Trophoblast cell (in vitro differentiated cells and primary cell): ENCODE results near the gene PRSS22.

Experiments used
- DNase-seq, 2 donors: peaks; one replicate each; pipeline ENCODE4 v3.0.0-alpha.2; 2016
- H2AFZ ChIP-seq: 2 replicates; pipeline ENCODE4 v1.6.1; 2013; ENCODE audit warnings: low read length, moderate library complexity, mild to moderate bottlenecking; ENCODE audit not compliant: insufficient read depth, poor library complexity
- H2AK5ac ChIP-seq: 2 replicates; pipeline ENCODE4 v1.6.1; 2013; ENCODE audit warnings: mild to moderate bottlenecking, low read length
- H2BK120ac ChIP-seq: 2 replicates; pipeline ENCODE4 v1.6.1; 2013; ENCODE audit warnings: low read length, mild to moderate bottlenecking, moderate library complexity; ENCODE audit not compliant: insufficient read depth, poor library complexity
- H2BK12ac ChIP-seq: 2 replicates; pipeline ENCODE4 v1.6.1; 2013; ENCODE audit warnings: mild to moderate bottlenecking, low read length, moderate library complexity
- H2BK5ac ChIP-seq: 2 replicates; pipeline ENCODE4 v1.6.1; 2013; ENCODE audit warnings: low read length, low read depth, moderate library complexity, mild to moderate bottlenecking; ENCODE audit not compliant: poor library complexity
- H3K14ac ChIP-seq: 2 replicates; pipeline ENCODE4 v1.6.1; 2013; ENCODE audit warnings: mild to moderate bottlenecking, low read length
- H3K18ac ChIP-seq: 2 replicates; pipeline ENCODE4 v1.6.1; 2013; ENCODE audit warnings: mild to moderate bottlenecking, low read length
- H3K23ac ChIP-seq: 2 replicates; pipeline ENCODE4 v1.6.1; 2013; ENCODE audit warnings: low read length
- H3K27ac ChIP-seq: 2 replicates; pipeline ENCODE4 v1.5.1; 2013; ENCODE audit warnings: low read depth, mild to moderate bottlenecking, inconsistent platforms, low read length, moderate library complexity
- H3K27me3 ChIP-seq: 2 replicates; pipeline ENCODE4 v1.6.1; 2013; ENCODE audit warnings: inconsistent platforms, mild to moderate bottlenecking, low read length, moderate library complexity; ENCODE audit not compliant: insufficient read depth
- H3K36me3 ChIP-seq, 2 experiments: 1 replicate in 1 of 2; 2 replicates in 1 of 2; pipeline ENCODE4 v1.6.1; 2013; ENCODE audit warnings: low read length in 2 of 2, mild to moderate bottlenecking in 2 of 2, moderate library complexity in 1 of 2; ENCODE audit not compliant: insufficient read depth in 2 of 2, control insufficient read depth in 1 of 2
- H3K4ac ChIP-seq: 2 replicates; pipeline ENCODE4 v1.6.1; 2013; ENCODE audit warnings: low read depth, mild to moderate bottlenecking, low read length, moderate library complexity
- H3K4me1 ChIP-seq, 2 experiments: 1 replicate in 1 of 2; 2 replicates in 1 of 2; pipeline ENCODE4 v1.6.1; 2013; ENCODE audit warnings: low read length in 2 of 2, mild to moderate bottlenecking in 2 of 2, moderate library complexity in 1 of 2; ENCODE audit not compliant: insufficient read depth in 2 of 2, control insufficient read depth in 1 of 2
- H3K4me2 ChIP-seq: 2 replicates; pipeline ENCODE4 v1.6.1; 2013; ENCODE audit warnings: inconsistent platforms, mild to moderate bottlenecking, low read length, moderate library complexity
- H3K4me3 ChIP-seq: 2 replicates; pipeline ENCODE4 v1.5.1; 2013; ENCODE audit warnings: mild to moderate bottlenecking, low read depth, low read length, inconsistent platforms
- H3K79me1 ChIP-seq: one replicate; pipeline ENCODE4 v1.6.1; 2013; ENCODE audit warnings: low read length
- H3K79me2 ChIP-seq: 2 replicates; pipeline ENCODE4 v1.6.1; 2013; ENCODE audit warnings: low read length, mild to moderate bottlenecking; ENCODE audit not compliant: control insufficient read depth, insufficient read depth, poor library complexity
- H3K9ac ChIP-seq: 2 replicates; pipeline ENCODE4 v1.6.1; 2013; ENCODE audit warnings: mild to moderate bottlenecking, low read length
- H3K9me3 ChIP-seq: 2 replicates; pipeline ENCODE4 v1.6.1; 2013; ENCODE audit warnings: low read depth, mild to moderate bottlenecking, control low read depth, inconsistent platforms, low read length; ENCODE audit not compliant: insufficient read depth
- H4K12ac ChIP-seq: 2 replicates; pipeline ENCODE4 v1.6.1; 2013; ENCODE audit warnings: low read depth, mild to moderate bottlenecking, low read length, moderate library complexity
- H4K8ac ChIP-seq: 2 replicates; pipeline ENCODE4 v1.6.1; 2013; ENCODE audit warnings: low read depth, mild to moderate bottlenecking, low read length, moderate library complexity
- H4K91ac ChIP-seq: one replicate; pipeline ENCODE4 v1.6.1; 2013; ENCODE audit warnings: low read depth, mild to moderate bottlenecking, low read length, moderate library complexity
- WGBS: extraction: QIAGEN DNeasy Blood & Tissue Kit; methylation state at CpG from one replicate; pipeline ENCODE4 v1.1.7; 2013; ENCODE audit warnings: missing lambda C conversion rate; ENCODE audit not compliant: insufficient read length, insufficient coverage; ENCODE audit errors: extremely low coverage; 5-methylcytosine and 5-hydroxymethylcytosine counted together

Gene PRSS22

DNA sequence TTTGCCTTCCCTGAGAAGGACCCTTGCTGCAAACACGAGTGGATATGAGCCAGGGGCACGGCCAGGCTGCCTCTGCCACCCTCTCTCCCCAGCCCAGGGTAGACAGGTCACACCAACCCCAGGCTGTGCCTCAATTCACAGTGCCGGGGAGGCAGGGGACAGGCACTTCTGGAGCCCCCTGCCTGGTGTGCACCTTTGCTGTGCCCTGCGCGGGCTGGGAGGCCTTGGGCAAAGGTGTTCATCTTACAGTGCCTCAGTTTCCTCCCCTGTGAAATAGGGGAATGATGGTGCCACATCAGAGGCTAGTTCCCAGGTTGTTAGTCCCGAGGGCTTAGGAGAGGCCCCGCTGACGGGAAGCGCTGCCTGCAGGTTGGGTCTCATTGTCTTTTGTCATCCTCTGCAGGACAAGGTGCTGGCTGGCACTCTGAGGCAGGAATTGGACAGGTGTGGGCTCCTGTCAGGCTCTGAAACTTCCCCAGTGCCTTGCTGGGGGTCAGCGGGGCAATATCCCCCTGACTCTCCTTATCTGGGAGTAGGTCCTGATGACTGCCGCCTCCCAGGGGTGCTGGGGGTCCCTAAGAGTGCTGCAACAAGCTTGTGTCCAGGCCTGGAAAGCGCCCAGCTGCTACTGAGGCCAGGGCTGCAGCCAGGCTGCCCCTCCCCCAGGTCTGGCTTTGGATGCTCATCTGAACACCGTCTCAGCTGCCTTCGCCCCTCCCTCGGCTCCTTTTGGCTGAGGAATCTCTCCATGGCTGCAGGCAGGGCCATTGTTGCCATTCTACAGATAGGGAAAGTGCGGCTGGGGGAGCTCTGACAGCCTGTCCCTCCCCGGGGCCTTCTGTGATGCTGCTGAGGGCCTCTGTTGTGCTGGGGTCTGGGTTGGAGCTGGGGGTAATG is 37.8 kb downstream of the PRSS22 start:
- no peaks in the 10 kb centered on the region for H3K79me1 ChIP-seq
- no peak overlapping the region for H3K4me3 ChIP-seq
- no peak overlapping the region for H4K8ac ChIP-seq
- H3K36me3 ChIP-seq: no peaks in the 10 kb centered on the region
- no peak overlapping the region for H3K14ac ChIP-seq
- no peak overlapping the region for H3K18ac ChIP-seq
- no peak overlapping the region for H3K4ac ChIP-seq
- H2AFZ ChIP-seq: no peak overlapping the region
- peaks cover 2% of the 10 kb centered on the region for H3K9me3 ChIP-seq
- DNase-seq: no peak
- H3K4me2 ChIP-seq: no peak overlapping the region
- no peak overlapping the region for H2BK120ac ChIP-seq
- H3K79me2 ChIP-seq: no peaks in the 10 kb centered on the region
- H2BK5ac ChIP-seq: no peak overlapping the region
- H2BK12ac ChIP-seq: no peak overlapping the region
- H4K91ac ChIP-seq: no peak overlapping the region
- H3K27me3 ChIP-seq: no peaks in the 10 kb centered on the region
- H4K12ac ChIP-seq: no peak overlapping the region
- no peak overlapping the region for H3K23ac ChIP-seq
- H2AK5ac ChIP-seq: no peak overlapping the region
- no peak overlapping the region for H3K27ac ChIP-seq
- peaks cover 4 to 7% of the 10 kb centered on the region in 2 experiments for H3K4me1 ChIP-seq
- no peak overlapping the region for H3K9ac ChIP-seq
- no CpG with 5 or more reads among the region's 17 CpGs for WGBS

DNA sequence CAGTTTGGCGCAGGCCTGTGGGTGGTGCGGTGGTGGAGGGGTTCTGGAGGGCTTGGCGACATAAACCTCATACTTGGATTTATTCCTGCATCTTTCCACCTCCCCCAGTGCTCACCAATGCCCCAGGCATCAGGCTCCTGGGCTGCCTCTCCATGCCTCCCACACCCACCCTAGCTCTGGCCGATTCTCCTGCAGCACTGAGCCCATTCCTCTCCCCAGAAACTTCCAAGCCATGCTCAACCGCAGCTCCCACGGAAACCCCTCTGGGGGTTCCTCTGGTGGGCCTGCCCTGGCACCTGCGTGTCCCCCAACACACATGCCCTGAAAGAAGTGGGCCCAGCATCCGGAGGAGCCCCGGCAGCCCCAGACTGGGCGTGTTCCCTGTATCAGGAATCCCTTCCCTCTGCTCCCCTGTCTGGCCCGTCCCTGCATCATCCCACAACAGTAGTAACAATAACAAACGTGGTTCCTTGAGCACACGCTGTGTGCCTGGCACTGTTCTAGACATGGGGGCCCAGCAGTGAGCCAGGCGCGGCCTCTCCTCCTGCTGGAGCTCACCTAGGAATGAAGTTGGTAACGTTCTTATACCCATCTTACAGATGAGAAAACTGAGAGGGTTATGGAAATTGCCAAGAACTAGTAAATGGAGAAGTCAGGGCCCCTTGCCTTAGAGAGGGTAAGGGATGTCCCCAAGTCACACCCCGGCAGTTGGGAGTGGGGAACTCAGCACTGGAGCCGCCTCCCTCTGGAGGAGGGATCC is 38.6 kb downstream of the PRSS22 start:
- no peaks in the 10 kb centered on the region for H3K79me2 ChIP-seq
- no peak overlapping the region for H3K27ac ChIP-seq
- H2BK120ac ChIP-seq: no peak overlapping the region
- no peak overlapping the region for H3K4me2 ChIP-seq
- no peak overlapping the region for H2BK12ac ChIP-seq
- no peak overlapping the region for H2AK5ac ChIP-seq
- H3K27me3 ChIP-seq: no peaks in the 10 kb centered on the region
- H3K36me3 ChIP-seq: no peaks in the 10 kb centered on the region
- H3K9me3 ChIP-seq: peaks cover 2% of the 10 kb centered on the region
- H3K14ac ChIP-seq: no peak overlapping the region
- no peak overlapping the region for H2AFZ ChIP-seq
- no peak overlapping the region for H3K18ac ChIP-seq
- peaks cover 4 to 7% of the 10 kb centered on the region in 2 experiments for H3K4me1 ChIP-seq
- no peak overlapping the region for H3K23ac ChIP-seq
- no CpG with 5 or more reads among the region's 18 CpGs for WGBS
- H3K9ac ChIP-seq: no peak overlapping the region
- DNase-seq: no peak
- H3K4ac ChIP-seq: no peak overlapping the region
- H4K91ac ChIP-seq: no peak overlapping the region
- no peak overlapping the region for H4K8ac ChIP-seq
- no peaks in the 10 kb centered on the region for H3K79me1 ChIP-seq
- no peak overlapping the region for H3K4me3 ChIP-seq
- H4K12ac ChIP-seq: no peak overlapping the region
- H2BK5ac ChIP-seq: no peak overlapping the region

DNA sequence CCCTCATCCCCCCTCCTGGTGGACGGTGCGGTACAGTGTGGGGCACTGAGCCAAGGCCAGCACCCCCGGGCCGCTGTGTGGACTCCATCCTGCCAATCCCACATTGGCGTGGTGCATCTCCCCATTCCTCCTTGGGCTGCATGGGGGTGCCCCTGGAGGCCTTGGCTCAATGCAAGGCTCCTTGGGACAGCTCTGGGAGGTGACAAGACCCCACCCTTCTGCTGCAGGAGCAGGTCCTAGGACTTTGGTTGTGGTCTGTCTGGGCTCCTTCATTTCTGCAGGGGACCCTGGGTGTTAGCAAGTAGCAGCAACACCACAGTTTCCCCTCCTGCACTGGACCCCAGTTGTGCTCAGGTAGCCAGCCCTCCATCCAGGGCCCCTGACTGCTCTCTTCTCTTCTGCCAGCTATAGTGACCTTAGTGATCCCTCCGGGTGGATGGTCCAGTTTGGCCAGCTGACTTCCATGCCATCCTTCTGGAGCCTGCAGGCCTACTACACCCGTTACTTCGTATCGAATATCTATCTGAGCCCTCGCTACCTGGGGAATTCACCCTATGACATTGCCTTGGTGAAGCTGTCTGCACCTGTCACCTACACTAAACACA is 39.6 kb downstream of the PRSS22 start:
- peak in 1 of 2 donors; percentile 41 for DNase-seq
- H4K12ac ChIP-seq: no peak overlapping the region
- H3K79me2 ChIP-seq: no peaks in the 10 kb centered on the region
- H3K79me1 ChIP-seq: no peaks in the 10 kb centered on the region
- H2AFZ ChIP-seq: no peak overlapping the region
- no peak overlapping the region for H2BK12ac ChIP-seq
- peaks cover 2% of the 10 kb centered on the region for H3K9me3 ChIP-seq
- H2AK5ac ChIP-seq: no peak overlapping the region
- H2BK5ac ChIP-seq: no peak overlapping the region
- H3K4me3 ChIP-seq: no peak overlapping the region
- H3K36me3 ChIP-seq: no peaks in the 10 kb centered on the region
- WGBS: no CpG with 5 or more reads among the region's 10 CpGs
- no peak overlapping the region for H3K18ac ChIP-seq
- no peak overlapping the region for H3K14ac ChIP-seq
- H4K8ac ChIP-seq: no peak overlapping the region
- H2BK120ac ChIP-seq: no peak overlapping the region
- H3K23ac ChIP-seq: no peak overlapping the region
- H3K4me2 ChIP-seq: no peak overlapping the region
- peaks cover 4 to 7% of the 10 kb centered on the region in 2 experiments for H3K4me1 ChIP-seq
- no peaks in the 10 kb centered on the region for H3K27me3 ChIP-seq
- H3K27ac ChIP-seq: no peak overlapping the region
- no peak overlapping the region for H4K91ac ChIP-seq
- no peak overlapping the region for H3K9ac ChIP-seq
- H3K4ac ChIP-seq: no peak overlapping the region

DNA sequence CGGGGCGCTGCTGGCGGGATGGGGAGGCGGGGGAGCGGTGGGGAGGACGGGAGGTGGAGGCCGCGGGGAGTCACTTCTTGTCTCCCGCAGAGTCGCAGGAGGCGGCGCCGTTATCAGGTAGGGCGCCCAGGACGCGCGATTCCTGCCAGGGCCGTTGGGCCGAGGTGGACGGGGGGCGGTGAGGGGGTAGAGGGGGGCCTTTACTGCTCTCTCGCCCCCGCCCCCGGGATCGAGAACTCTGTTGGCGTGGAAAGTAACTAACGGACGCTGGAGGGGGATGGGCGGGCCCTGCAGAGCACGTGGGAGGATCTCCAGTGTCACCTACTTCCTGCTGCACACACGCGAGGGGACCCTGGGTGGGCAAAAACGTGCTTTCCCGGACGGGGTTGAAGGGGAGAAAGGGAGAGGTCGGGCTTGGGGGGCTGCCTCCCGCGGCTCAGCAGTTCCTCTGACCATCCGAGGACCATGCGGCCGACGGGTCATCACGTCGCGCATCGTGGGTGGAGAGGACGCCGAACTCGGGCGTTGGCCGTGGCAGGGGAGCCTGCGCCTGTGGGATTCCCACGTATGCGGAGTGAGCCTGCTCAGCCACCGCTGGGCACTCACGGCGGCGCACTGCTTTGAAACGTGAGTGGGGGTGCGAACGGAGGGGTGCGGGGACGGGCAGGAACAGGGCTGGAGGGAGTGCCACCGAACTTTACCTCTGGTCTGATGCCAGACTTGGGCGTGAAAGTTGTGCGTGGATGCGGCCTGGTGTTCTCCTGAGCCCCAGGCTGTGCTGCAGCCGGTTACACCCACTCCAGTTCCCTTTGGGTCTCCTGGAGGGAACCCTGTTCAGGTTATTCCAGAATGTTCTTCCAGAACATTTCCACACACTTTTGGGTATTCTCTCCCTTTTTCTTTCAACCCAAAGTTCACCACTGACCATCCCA is 40.4 kb downstream of the PRSS22 start:
- no peak overlapping the region for H4K8ac ChIP-seq
- H3K9me3 ChIP-seq: peaks cover 2% of the 10 kb centered on the region
- no peak overlapping the region for H4K12ac ChIP-seq
- H3K4ac ChIP-seq: no peak overlapping the region
- H3K9ac ChIP-seq: no peak overlapping the region
- DNase-seq: no peak
- WGBS: no CpG with 5 or more reads among the region's 68 CpGs
- H3K18ac ChIP-seq: no peak overlapping the region
- H2BK120ac ChIP-seq: no peak overlapping the region
- H2AFZ ChIP-seq: no peak overlapping the region
- no peak overlapping the region for H2BK5ac ChIP-seq
- H3K27ac ChIP-seq: no peak overlapping the region
- no peak overlapping the region for H3K23ac ChIP-seq
- H3K36me3 ChIP-seq: no peaks in the 10 kb centered on the region
- no peak overlapping the region for H3K4me3 ChIP-seq
- H4K91ac ChIP-seq: no peak overlapping the region
- H2AK5ac ChIP-seq: no peak overlapping the region
- no peaks in the 10 kb centered on the region for H3K79me1 ChIP-seq
- no peak overlapping the region for H3K4me2 ChIP-seq
- no peaks in the 10 kb centered on the region for H3K27me3 ChIP-seq
- no peak overlapping the region for H2BK12ac ChIP-seq
- no peak overlapping the region for H3K14ac ChIP-seq
- no peaks in the 10 kb centered on the region for H3K79me2 ChIP-seq
- H3K4me1 ChIP-seq: peaks cover 4 to 7% of the 10 kb centered on the region in 2 experiments
